Measurements from ENCODE around the gene C9orf78.

C9orf78 gene

GRCh38 chr9:129848712-129849441, 13.8 kb upstream of the C9orf78 start:
- H3K4me2 ChIP-seq (ENCODE audit: low read depth, low read length): no peak overlapping the region
- no peak overlapping the region for H3K27ac ChIP-seq (ENCODE audit: low read length)
- no peaks in the 10 kb centered on the region for H3K36me3 ChIP-seq (replicated peaks; ENCODE audit: insufficient read depth, low read length)
- no peaks in the 10 kb centered on the region for H3K9me2 ChIP-seq (replicated peaks; ENCODE audit: insufficient read depth, low read length)
- H3F3A ChIP-seq (ENCODE audit: insufficient read depth, low read length): no peaks in the 10 kb centered on the region
- no peak overlapping the region for H2AFZ ChIP-seq (ENCODE audit: low read length)
- H4K20me1 ChIP-seq (ENCODE audit: insufficient read depth, low read length): no peaks in the 10 kb centered on the region
- H3K27me3 ChIP-seq (replicated peaks; ENCODE audit: insufficient read depth, low read length): no peaks in the 10 kb centered on the region
- no peak for DNase-seq
- no peaks in the 10 kb centered on the region for H3K9me3 ChIP-seq (replicated peaks; ENCODE audit: insufficient read depth, low read length)
- TF ChIP-seq EZH2phosphoT487 (IDR thresholded peaks at IDR 0.05; ENCODE audit: low read length) (no peak), EZH2 (optimal IDR thresholded peaks at IDR 0.05; ENCODE audit: low read depth, low read length) (no peak)
- TF ChIP-seq, protein P1, sequence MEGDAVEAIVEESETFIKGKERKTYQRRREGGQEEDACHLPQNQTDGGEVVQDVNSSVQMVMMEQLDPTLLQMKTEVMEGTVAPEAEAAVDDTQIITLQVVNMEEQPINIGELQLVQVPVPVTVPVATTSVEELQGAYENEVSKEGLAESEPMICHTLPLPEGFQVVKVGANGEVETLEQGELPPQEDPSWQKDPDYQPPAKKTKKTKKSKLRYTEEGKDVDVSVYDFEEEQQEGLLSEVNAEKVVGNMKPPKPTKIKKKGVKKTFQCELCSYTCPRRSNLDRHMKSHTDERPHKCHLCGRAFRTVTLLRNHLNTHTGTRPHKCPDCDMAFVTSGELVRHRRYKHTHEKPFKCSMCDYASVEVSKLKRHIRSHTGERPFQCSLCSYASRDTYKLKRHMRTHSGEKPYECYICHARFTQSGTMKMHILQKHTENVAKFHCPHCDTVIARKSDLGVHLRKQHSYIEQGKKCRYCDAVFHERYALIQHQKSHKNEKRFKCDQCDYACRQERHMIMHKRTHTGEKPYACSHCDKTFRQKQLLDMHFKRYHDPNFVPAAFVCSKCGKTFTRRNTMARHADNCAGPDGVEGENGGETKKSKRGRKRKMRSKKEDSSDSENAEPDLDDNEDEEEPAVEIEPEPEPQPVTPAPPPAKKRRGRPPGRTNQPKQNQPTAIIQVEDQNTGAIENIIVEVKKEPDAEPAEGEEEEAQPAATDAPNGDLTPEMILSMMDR (IDR thresholded peaks at IDR 0.05; ENCODE audit: low read length): no peak
- no peak overlapping the region for H3K4me3 ChIP-seq (ENCODE audit: low read length)
- no peak overlapping the region for H3K9ac ChIP-seq (ENCODE audit: low read length)
- H3K4me1 ChIP-seq (ENCODE audit: low read length): no peaks in the 10 kb centered on the region
- H3K79me2 ChIP-seq (ENCODE audit: low read length): no peaks in the 10 kb centered on the region

DNA sequence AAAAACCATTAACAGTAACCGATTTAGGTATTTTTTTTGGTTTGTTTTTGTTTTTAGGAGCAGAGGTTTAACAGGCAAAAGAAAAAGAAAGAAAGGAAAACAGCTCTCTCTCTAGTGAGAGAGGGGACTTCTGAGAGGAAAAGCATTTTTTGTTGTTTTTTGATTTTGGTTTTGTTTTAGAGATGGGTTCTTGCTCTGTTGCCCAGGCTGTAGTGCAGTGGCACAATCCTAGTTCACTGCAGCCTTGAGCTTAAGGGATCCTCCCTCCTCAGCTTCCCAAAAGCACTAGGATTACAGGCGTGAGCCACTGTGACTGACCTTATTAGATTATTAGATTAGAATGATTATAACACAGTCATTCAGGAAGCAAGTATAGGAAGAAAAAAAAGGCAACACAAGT, 10.3 kb upstream of the C9orf78 start:
- TF ChIP-seq EZH2 (optimal IDR thresholded peaks at IDR 0.05; ENCODE audit: low read depth, low read length): no peak
- TF ChIP-seq, protein P1 (IDR thresholded peaks at IDR 0.05; ENCODE audit: low read length): no peak
- no peak for TF ChIP-seq EZH2phosphoT487 (IDR thresholded peaks at IDR 0.05; ENCODE audit: low read length)
- no peak for DNase-seq
- Histone ChIP-seq H3K9me2 (replicated peaks; ENCODE audit: insufficient read depth, low read length) (no peaks in the 10 kb centered on the region), H3K4me3 (ENCODE audit: low read length) (no peak overlapping the region), H4K20me1 (ENCODE audit: insufficient read depth, low read length) (no peaks in the 10 kb centered on the region), H3F3A (ENCODE audit: insufficient read depth, low read length) (no peaks in the 10 kb centered on the region), H3K9me3 (replicated peaks; ENCODE audit: insufficient read depth, low read length) (no peaks in the 10 kb centered on the region), H3K4me2 (ENCODE audit: low read depth, low read length) (no peak overlapping the region), H3K4me1 (ENCODE audit: low read length) (no peaks in the 10 kb centered on the region), H3K27me3 (replicated peaks; ENCODE audit: insufficient read depth, low read length) (no peaks in the 10 kb centered on the region), H2AFZ (ENCODE audit: low read length) (no peak overlapping the region), H3K79me2 (ENCODE audit: low read length) (no peaks in the 10 kb centered on the region), H3K27ac (ENCODE audit: low read length) (no peak overlapping the region), H3K9ac (ENCODE audit: low read length) (no peak overlapping the region), H3K36me3 (replicated peaks; ENCODE audit: insufficient read depth, low read length) (no peaks in the 10 kb centered on the region)

DNA sequence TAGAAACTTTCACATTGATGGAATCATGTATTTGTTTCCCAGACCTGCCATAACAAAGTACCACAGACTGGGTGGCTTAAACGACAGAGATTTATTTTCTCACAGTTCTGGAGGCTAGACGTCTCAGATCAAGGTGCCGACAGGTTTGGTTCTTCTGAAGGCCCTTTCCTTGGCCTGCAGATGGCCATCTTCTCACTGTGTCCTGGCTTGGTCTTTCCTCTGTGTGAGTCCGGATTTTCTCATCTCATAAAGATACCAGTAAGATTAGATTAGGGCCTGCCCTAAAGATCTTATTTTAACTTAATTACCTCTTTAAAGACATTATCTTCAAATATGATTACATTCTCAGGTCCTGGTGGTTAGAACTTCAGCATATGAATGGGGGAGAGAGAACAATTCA, 6.0 kb upstream of the C9orf78 start:
- Histone ChIP-seq H3K9me3 (replicated peaks; ENCODE audit: insufficient read depth, low read length) (no peaks in the 10 kb centered on the region), H3K36me3 (replicated peaks; ENCODE audit: insufficient read depth, low read length) (no peaks in the 10 kb centered on the region), H3K27me3 (replicated peaks; ENCODE audit: insufficient read depth, low read length) (no peaks in the 10 kb centered on the region), H3K9me2 (replicated peaks; ENCODE audit: insufficient read depth, low read length) (no peaks in the 10 kb centered on the region), H3K4me3 (ENCODE audit: low read length) (no peak overlapping the region), H3K9ac (ENCODE audit: low read length) (no peak overlapping the region), H4K20me1 (ENCODE audit: insufficient read depth, low read length) (no peaks in the 10 kb centered on the region), H3K79me2 (ENCODE audit: low read length) (peaks cover 3% of the 10 kb centered on the region; the same call in 1 of the 2 replicates), H3K27ac (ENCODE audit: low read length) (no peak overlapping the region), H3K4me1 (ENCODE audit: low read length) (0 out of 2 replicates have a peak, but pooled peaks cover 6% of the 10 kb centered on the region), H3F3A (ENCODE audit: insufficient read depth, low read length) (no peaks in the 10 kb centered on the region), H3K4me2 (ENCODE audit: low read depth, low read length) (no peak overlapping the region), H2AFZ (ENCODE audit: low read length) (no peak overlapping the region)
- no peak for DNase-seq
- no peak for TF ChIP-seq EZH2phosphoT487 (IDR thresholded peaks at IDR 0.05; ENCODE audit: low read length)

DNA sequence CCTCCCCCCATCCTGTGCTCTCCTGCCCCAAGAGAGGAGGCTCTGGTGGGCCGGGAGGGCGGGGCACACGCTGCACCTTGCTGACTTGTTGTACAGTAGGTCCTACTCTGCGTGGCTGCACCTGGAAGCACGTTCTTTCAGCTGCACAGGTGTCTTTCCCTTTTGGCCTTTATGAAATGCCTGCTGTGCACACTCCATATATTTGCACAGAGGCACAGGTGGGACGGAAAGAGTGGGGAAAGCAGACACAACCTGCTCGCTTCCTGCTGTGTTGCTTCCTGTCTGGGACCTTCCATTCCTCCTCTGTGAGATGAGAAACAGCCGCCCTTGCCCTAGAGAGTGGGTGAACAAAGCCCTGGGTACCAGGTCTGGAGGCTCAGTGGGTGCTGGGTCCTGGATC, 5.0 kb upstream of the C9orf78 start:
- TF ChIP-seq EZH2 (optimal IDR thresholded peaks at IDR 0.05; ENCODE audit: low read depth, low read length) (no peak), EZH2phosphoT487 (IDR thresholded peaks at IDR 0.05; ENCODE audit: low read length) (no peak)
- TF ChIP-seq, protein P1 (IDR thresholded peaks at IDR 0.05; ENCODE audit: low read length): no peak
- H3F3A ChIP-seq (ENCODE audit: insufficient read depth, low read length): no peaks in the 10 kb centered on the region
- H3K4me2 ChIP-seq (ENCODE audit: low read depth, low read length): no peak overlapping the region
- no peak for DNase-seq
- no peaks in the 10 kb centered on the region for H3K27me3 ChIP-seq (replicated peaks; ENCODE audit: insufficient read depth, low read length)
- H3K9me3 ChIP-seq (replicated peaks; ENCODE audit: insufficient read depth, low read length): no peaks in the 10 kb centered on the region
- H2AFZ ChIP-seq (ENCODE audit: low read length): no peak overlapping the region
- no peak overlapping the region for H3K9ac ChIP-seq (ENCODE audit: low read length)
- no peaks in the 10 kb centered on the region for H3K36me3 ChIP-seq (replicated peaks; ENCODE audit: insufficient read depth, low read length)
- H3K27ac ChIP-seq (ENCODE audit: low read length): no peak overlapping the region
- H4K20me1 ChIP-seq (ENCODE audit: insufficient read depth, low read length): no peaks in the 10 kb centered on the region
- 0 out of 2 replicates have a peak, but pooled peaks cover 8% of the 10 kb centered on the region for H3K4me1 ChIP-seq (ENCODE audit: low read length)
- H3K9me2 ChIP-seq (replicated peaks; ENCODE audit: insufficient read depth, low read length): no peaks in the 10 kb centered on the region
- no peak overlapping the region for H3K4me3 ChIP-seq (ENCODE audit: low read length)
- peaks cover 9% of the 10 kb centered on the region for H3K79me2 ChIP-seq (ENCODE audit: low read length)

All from MM.1S (cell line).